OCI-LY3 (cell line): ENCODE data around the gene CEBPG.

Experiments used
- EZH2phosphoT487 ChIP-seq: fragments of 200-600 bp; shearing (Covaris generic); IDR thresholded peaks from 2 replicates; pipeline ENCODE4 v1.6.1; 2018; ENCODE audit warnings: antibody characterized with exemption, mixed run types, low read depth
- TF ChIP-seq, protein P1 (sequence below): fragments of 200-600, 300-600 bp; sonication (generic); IDR thresholded peaks from 2 replicates; pipeline ENCODE4 v1.5.1; 2014; ENCODE audit warnings: antibody characterized with exemption, low read length, low read depth

DNA sequence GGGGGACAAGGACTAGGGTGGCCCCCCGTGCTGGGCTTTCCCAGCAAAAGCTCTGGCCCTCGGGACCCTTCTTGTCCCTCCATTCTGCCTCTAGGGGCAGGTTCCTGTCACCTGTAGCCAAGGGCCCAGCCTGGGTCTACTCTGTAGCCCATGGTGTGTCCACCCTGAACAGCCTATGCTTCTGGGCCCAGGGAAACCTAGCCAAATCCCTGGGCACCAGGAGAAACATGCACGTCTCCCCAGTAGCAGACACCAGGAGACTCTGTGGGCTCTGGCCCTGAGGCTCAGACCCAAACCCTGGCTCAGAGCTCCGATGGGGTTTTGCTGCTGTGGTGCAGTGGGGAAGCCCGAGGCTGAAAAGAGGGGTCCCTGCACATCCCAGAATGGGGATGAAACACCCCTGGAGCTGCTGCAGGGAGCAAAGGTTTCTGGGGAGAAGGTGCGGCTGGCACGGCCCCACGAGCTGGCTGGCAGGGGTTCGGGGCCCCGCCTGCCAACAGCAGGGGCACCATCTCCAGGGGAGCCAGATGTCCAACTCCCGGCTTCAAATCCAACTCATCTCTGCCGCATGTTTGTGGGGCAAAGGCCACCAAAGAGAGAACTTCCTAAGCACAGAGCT is 18.2 kb downstream of the CEBPG start:
- TF ChIP-seq, protein P1, sequence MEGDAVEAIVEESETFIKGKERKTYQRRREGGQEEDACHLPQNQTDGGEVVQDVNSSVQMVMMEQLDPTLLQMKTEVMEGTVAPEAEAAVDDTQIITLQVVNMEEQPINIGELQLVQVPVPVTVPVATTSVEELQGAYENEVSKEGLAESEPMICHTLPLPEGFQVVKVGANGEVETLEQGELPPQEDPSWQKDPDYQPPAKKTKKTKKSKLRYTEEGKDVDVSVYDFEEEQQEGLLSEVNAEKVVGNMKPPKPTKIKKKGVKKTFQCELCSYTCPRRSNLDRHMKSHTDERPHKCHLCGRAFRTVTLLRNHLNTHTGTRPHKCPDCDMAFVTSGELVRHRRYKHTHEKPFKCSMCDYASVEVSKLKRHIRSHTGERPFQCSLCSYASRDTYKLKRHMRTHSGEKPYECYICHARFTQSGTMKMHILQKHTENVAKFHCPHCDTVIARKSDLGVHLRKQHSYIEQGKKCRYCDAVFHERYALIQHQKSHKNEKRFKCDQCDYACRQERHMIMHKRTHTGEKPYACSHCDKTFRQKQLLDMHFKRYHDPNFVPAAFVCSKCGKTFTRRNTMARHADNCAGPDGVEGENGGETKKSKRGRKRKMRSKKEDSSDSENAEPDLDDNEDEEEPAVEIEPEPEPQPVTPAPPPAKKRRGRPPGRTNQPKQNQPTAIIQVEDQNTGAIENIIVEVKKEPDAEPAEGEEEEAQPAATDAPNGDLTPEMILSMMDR, result no peak
- no peak for TF ChIP-seq EZH2phosphoT487
